Calu3 (cell line): ENCODE measurements around the gene RTTN. TPM values are rescaled to one million over a fixed set of nuclear protein-coding genes. Genes with fewer than 3 reads are reported as not detected.

ENCODE experiments used
- BruUV-seq: library from RNA; stranded (reverse); fragments of 400-500 nt; replicated peaks from 2 replicates; lab custom pipeline; 2021; lab: Mats Ljungman, UMichigan
- CTCF ChIA-PET: fragments of 300-600 bp; sonication (Branson Sonifier 250); formaldehyde crosslinking; loops from one replicate; lab custom pipeline; 2022; ENCODE audit warnings: antibody characterized with exemption; lab: Charles Lee
- DNase-seq: peaks from one replicate; pipeline ENCODE4 v3.0.0; 2022
- H3K27ac Mint-ChIP-seq: one replicate; pipeline ENCODE4 v1.8.0; 2022; ENCODE audit warnings: mixed read lengths; ENCODE audit not compliant: unreplicated experiment
- H3K27me3 Mint-ChIP-seq: one replicate; pipeline ENCODE4 v1.8.0; 2022; ENCODE audit warnings: mixed read lengths; ENCODE audit not compliant: unreplicated experiment
- H3K36me3 Mint-ChIP-seq: one replicate; pipeline ENCODE4 v1.8.0; 2022; ENCODE audit warnings: mild to moderate bottlenecking, moderate library complexity, mixed read lengths; ENCODE audit not compliant: insufficient read depth, unreplicated experiment
- H3K4me1 Mint-ChIP-seq: one replicate; pipeline ENCODE4 v1.8.0; 2022; ENCODE audit warnings: mild to moderate bottlenecking, low read depth, mixed read lengths; ENCODE audit not compliant: unreplicated experiment
- H3K4me3 Mint-ChIP-seq: one replicate; pipeline ENCODE4 v1.8.0; 2022; ENCODE audit warnings: mild to moderate bottlenecking, low read depth, moderate library complexity, mixed read lengths; ENCODE audit not compliant: unreplicated experiment
- H3K9me3 Mint-ChIP-seq: one replicate; pipeline ENCODE4 v1.8.0; 2022; ENCODE audit warnings: low read depth, mixed read lengths; ENCODE audit not compliant: unreplicated experiment
- intact Hi-C: fragments of 100-400 bp; cut with micrococcal nuclease; formaldehyde crosslinking; loops from one replicate; pipeline ENCODE4 v1.10.0; 2022; ENCODE audit not compliant: unreplicated experiment
- total RNA-seq: library from RNA; stranded (reverse); gene quantifications from 2 replicates; pipeline ENCODE4 v1.2.3, GENCODE V29; 2022
- TF ChIP-seq, protein P1 (sequence below): fragments of 200-600 bp; IDR thresholded peaks from one replicate; pipeline ENCODE4 v1.8.0; 2022; ENCODE audit warnings: antibody characterized with exemption; ENCODE audit not compliant: unreplicated experiment

RTTN gene
- total RNA-seq, 1 experiment from 2014 or later, result 22.7 TPM

DNA sequence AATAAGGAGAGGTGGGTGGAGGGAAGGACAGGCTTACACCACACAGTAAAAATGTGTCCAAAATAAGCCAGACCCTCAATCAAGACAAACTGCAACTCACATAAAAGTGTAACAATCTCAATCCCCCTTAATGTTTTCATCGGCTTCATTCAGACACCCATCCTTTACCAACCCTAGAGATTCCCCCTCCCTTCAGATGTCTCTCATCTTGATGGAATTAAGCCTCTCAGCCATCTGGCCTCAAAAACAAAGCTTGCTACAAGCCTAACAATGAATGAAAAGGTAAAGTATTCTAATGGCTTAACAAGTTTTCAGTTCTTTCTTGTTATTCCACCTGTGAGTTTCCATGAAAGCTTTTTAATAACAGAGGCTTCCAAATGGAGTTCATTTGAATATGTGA is 5.2 kb downstream of the RTTN start:
- peaks cover 11% of the 10 kb centered on the region for H3K36me3 Mint-ChIP-seq
- H3K27ac Mint-ChIP-seq, result no peak overlapping the region
- no peak overlapping the region for H3K4me3 Mint-ChIP-seq
- no peaks in the 10 kb centered on the region for H3K9me3 Mint-ChIP-seq
- CTCF ChIA-PET, result no interaction called here
- intact Hi-C loops, result no loop called here
- no TSS peak for BruUV-seq
- H3K27me3 Mint-ChIP-seq, result no peaks in the 10 kb centered on the region
- peaks cover 18% of the 10 kb centered on the region for H3K4me1 Mint-ChIP-seq
- TF ChIP-seq, protein P1, sequence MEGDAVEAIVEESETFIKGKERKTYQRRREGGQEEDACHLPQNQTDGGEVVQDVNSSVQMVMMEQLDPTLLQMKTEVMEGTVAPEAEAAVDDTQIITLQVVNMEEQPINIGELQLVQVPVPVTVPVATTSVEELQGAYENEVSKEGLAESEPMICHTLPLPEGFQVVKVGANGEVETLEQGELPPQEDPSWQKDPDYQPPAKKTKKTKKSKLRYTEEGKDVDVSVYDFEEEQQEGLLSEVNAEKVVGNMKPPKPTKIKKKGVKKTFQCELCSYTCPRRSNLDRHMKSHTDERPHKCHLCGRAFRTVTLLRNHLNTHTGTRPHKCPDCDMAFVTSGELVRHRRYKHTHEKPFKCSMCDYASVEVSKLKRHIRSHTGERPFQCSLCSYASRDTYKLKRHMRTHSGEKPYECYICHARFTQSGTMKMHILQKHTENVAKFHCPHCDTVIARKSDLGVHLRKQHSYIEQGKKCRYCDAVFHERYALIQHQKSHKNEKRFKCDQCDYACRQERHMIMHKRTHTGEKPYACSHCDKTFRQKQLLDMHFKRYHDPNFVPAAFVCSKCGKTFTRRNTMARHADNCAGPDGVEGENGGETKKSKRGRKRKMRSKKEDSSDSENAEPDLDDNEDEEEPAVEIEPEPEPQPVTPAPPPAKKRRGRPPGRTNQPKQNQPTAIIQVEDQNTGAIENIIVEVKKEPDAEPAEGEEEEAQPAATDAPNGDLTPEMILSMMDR, result no peak
- no peak for DNase-seq

DNA sequence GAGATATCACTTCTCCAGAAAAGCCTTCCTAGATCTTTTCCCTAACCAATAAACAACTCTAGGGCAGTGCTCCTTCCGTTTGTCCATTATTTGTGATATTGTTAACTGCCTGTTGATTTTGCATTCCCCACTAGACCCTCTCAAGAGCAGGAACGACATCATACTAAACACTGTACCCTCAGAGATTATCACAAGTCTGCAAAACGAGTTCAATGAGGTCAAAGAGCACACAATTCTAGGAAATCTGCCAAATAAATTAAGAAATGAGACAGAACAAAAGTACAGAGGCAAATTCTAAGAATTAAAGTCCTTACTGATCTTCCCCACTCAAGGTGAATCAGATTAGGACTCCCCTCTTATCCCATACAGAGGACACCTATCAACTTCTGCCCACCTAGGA is 7.6 kb downstream of the RTTN start:
- intact Hi-C loops, result loop anchor here (2.0 to 5.0 kb wide), 2 partner anchors 184 to 257 kb away; no protein-coding TSS in a partner anchor
- no TSS peak for BruUV-seq
- no peak overlapping the region for H3K4me3 Mint-ChIP-seq
- H3K4me1 Mint-ChIP-seq, result peaks cover 9% of the 10 kb centered on the region
- no peaks in the 10 kb centered on the region for H3K36me3 Mint-ChIP-seq
- TF ChIP-seq, protein P1, result no peak
- DNase-seq, result no peak
- no peaks in the 10 kb centered on the region for H3K27me3 Mint-ChIP-seq
- H3K27ac Mint-ChIP-seq, result no peak overlapping the region
- CTCF ChIA-PET, result no interaction called here
- no peaks in the 10 kb centered on the region for H3K9me3 Mint-ChIP-seq

DNA sequence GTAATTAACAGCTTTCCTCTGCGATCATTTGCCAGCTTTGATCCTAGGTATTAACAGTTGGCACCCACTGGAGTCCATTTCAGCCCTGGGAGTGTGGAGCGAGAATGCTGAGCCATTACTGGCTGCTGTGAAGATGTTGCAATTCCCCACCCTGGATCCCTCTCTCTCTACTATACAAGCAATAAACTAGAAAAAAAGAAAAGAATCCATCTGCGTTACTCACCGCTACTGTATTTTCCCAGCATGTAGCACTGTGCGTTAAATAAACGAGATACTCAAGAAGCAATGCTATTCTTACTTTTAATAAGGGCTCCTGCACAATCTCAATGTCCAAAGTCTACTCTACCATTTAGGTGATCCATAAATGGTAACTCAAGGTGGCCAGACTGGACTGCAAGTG is 8.5 kb downstream of the RTTN start:
- no peak overlapping the region for H3K27ac Mint-ChIP-seq
- peaks cover 9% of the 10 kb centered on the region for H3K4me1 Mint-ChIP-seq
- CTCF ChIA-PET, result interaction anchor here (0.6 to 2.9 kb wide), 4 partner anchors 9 to 1350 kb away, joined by 3 to 17 read pairs (median 7); partner anchors contain the start of gene RTTN
- no peaks in the 10 kb centered on the region for H3K36me3 Mint-ChIP-seq
- H3K9me3 Mint-ChIP-seq, result no peaks in the 10 kb centered on the region
- BruUV-seq, result no TSS peak
- TF ChIP-seq, protein P1, result no peak
- H3K4me3 Mint-ChIP-seq, result no peak overlapping the region
- DNase-seq, result no peak
- intact Hi-C loops, result loop anchor here (2.0 to 5.0 kb wide), 2 partner anchors 185 to 258 kb away; no protein-coding TSS in a partner anchor
- H3K27me3 Mint-ChIP-seq, result no peaks in the 10 kb centered on the region

DNA sequence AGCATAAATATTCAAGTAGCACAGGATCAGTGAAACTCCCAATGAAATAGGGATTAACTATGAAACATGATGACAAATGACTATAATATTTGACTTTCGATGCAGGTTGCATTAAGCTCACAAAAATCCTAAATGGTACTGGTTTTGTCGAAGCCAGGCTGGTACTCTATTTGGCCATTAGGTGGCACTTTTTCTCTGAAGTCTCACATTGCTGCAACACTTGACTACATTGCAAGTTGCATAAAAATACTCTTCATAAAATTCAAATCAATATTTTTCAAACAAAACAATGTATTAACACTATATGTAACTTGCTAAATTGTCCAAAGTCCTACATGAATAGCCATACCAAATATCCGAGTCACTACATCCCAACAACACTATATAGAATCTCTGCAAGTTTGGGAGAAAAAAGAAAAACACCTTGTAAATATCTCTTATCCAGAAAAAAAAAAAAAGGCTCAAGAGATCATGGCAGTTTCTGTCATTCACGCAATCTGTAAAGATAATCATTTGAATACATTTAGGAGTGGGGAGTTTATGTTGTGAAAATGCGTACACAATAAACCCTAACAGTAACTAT is 9.5 kb downstream of the RTTN start:
- TF ChIP-seq, protein P1, result peak; percentile 50
- no peaks in the 10 kb centered on the region for H3K9me3 Mint-ChIP-seq
- H3K4me1 Mint-ChIP-seq, result peaks cover 9% of the 10 kb centered on the region
- DNase-seq, result peak; percentile 27
- no peaks in the 10 kb centered on the region for H3K27me3 Mint-ChIP-seq
- no TSS peak for BruUV-seq
- CTCF ChIA-PET, result interaction anchor here (0.6 to 2.9 kb wide), 10 partner anchors 10 to 1349 kb away, joined by 3 to 17 read pairs (median 6); partner anchors contain the start of gene RTTN
- no peaks in the 10 kb centered on the region for H3K36me3 Mint-ChIP-seq
- H3K4me3 Mint-ChIP-seq, result no peak overlapping the region
- H3K27ac Mint-ChIP-seq, result no peak overlapping the region
- intact Hi-C loops, result loop anchor here (1.0 to 5.0 kb wide), 4 partner anchors 186 to 259 kb away; no protein-coding TSS in a partner anchor
